Measurements from ENCODE around the gene KCNN3.

The KCNN3 gene

GRCh38 chr1:154739654-154740053 lies 130.4 kb downstream of the KCNN3 start:
- Histone ChIP-seq H3F3A (ENCODE audit: insufficient read depth, low read length) (no peaks in the 10 kb centered on the region), H3K9me2 (replicated peaks; ENCODE audit: insufficient read depth, low read length) (no peaks in the 10 kb centered on the region), H3K4me2 (ENCODE audit: low read depth, low read length) (no peak overlapping the region), H2AFZ (ENCODE audit: low read length) (no peak overlapping the region), H4K20me1 (ENCODE audit: insufficient read depth, low read length) (no peaks in the 10 kb centered on the region; the same call in 1 of the 2 replicates), H3K9me3 (replicated peaks; ENCODE audit: insufficient read depth, low read length) (no peaks in the 10 kb centered on the region), H3K36me3 (replicated peaks; ENCODE audit: insufficient read depth, low read length) (no peaks in the 10 kb centered on the region), H3K27me3 (replicated peaks; ENCODE audit: insufficient read depth, low read length) (no peaks in the 10 kb centered on the region), H3K4me3 (ENCODE audit: low read length) (no peak overlapping the region), H3K9ac (ENCODE audit: low read length) (no peak overlapping the region), H3K79me2 (ENCODE audit: low read length) (no peaks in the 10 kb centered on the region), H3K4me1 (ENCODE audit: low read length) (peaks cover 4% of the 10 kb centered on the region; the same call in 1 of the 2 replicates), H3K27ac (ENCODE audit: low read length) (no peak overlapping the region)
- no peak for DNase-seq
- TF ChIP-seq EZH2 (optimal IDR thresholded peaks at IDR 0.05; ENCODE audit: low read depth, low read length), result no peak
- TF ChIP-seq CTCF (IDR thresholded peaks at IDR 0.05; ENCODE audit: low read length), result no peak
- no peak for TF ChIP-seq EZH2phosphoT487 (IDR thresholded peaks at IDR 0.05; ENCODE audit: low read length)

GRCh38 chr1:154736841-154737240 lies 133.2 kb downstream of the KCNN3 start:
- Histone ChIP-seq H3K36me3 (replicated peaks; ENCODE audit: insufficient read depth, low read length) (no peaks in the 10 kb centered on the region), H3K79me2 (ENCODE audit: low read length) (no peaks in the 10 kb centered on the region), H3K4me1 (ENCODE audit: low read length) (no peaks in the 10 kb centered on the region), H4K20me1 (ENCODE audit: insufficient read depth, low read length) (no peaks in the 10 kb centered on the region), H3K9ac (ENCODE audit: low read length) (no peak overlapping the region), H2AFZ (ENCODE audit: low read length) (no peak overlapping the region), H3K27ac (ENCODE audit: low read length) (no peak overlapping the region), H3K4me3 (ENCODE audit: low read length) (no peak overlapping the region), H3K4me2 (ENCODE audit: low read depth, low read length) (no peak overlapping the region), H3K27me3 (replicated peaks; ENCODE audit: insufficient read depth, low read length) (no peaks in the 10 kb centered on the region), H3K9me3 (replicated peaks; ENCODE audit: insufficient read depth, low read length) (no peaks in the 10 kb centered on the region), H3F3A (ENCODE audit: insufficient read depth, low read length) (no peaks in the 10 kb centered on the region), H3K9me2 (replicated peaks; ENCODE audit: insufficient read depth, low read length) (no peaks in the 10 kb centered on the region)
- DNase-seq, result no peak
- no peak for TF ChIP-seq CTCF (IDR thresholded peaks at IDR 0.05; ENCODE audit: low read length)
- no peak for TF ChIP-seq EZH2phosphoT487 (IDR thresholded peaks at IDR 0.05; ENCODE audit: low read length)
- TF ChIP-seq EZH2 (optimal IDR thresholded peaks at IDR 0.05; ENCODE audit: low read depth, low read length), result no peak

GRCh38 chr1:154735804-154736168 lies 134.3 kb downstream of the KCNN3 start:
- H3K9me2 ChIP-seq (replicated peaks; ENCODE audit: insufficient read depth, low read length), result no peaks in the 10 kb centered on the region
- no peak for TF ChIP-seq EZH2 (optimal IDR thresholded peaks at IDR 0.05; ENCODE audit: low read depth, low read length)
- no peak for TF ChIP-seq EZH2phosphoT487 (IDR thresholded peaks at IDR 0.05; ENCODE audit: low read length)
- H3F3A ChIP-seq (ENCODE audit: insufficient read depth, low read length), result no peaks in the 10 kb centered on the region
- no peak overlapping the region for H3K9ac ChIP-seq (ENCODE audit: low read length)
- no peak overlapping the region for H2AFZ ChIP-seq (ENCODE audit: low read length)
- no peak overlapping the region for H3K4me2 ChIP-seq (ENCODE audit: low read depth, low read length)
- H3K36me3 ChIP-seq (replicated peaks; ENCODE audit: insufficient read depth, low read length), result no peaks in the 10 kb centered on the region
- peaks cover 4% of the 10 kb centered on the region; the same call in 1 of the 2 replicates for H3K4me1 ChIP-seq (ENCODE audit: low read length)
- H4K20me1 ChIP-seq (ENCODE audit: insufficient read depth, low read length), result no peaks in the 10 kb centered on the region
- no peak overlapping the region for H3K27ac ChIP-seq (ENCODE audit: low read length)
- DNase-seq, result no peak
- H3K4me3 ChIP-seq (ENCODE audit: low read length), result no peak overlapping the region
- no peaks in the 10 kb centered on the region for H3K9me3 ChIP-seq (replicated peaks; ENCODE audit: insufficient read depth, low read length)
- H3K27me3 ChIP-seq (replicated peaks; ENCODE audit: insufficient read depth, low read length), result no peaks in the 10 kb centered on the region
- no peaks in the 10 kb centered on the region for H3K79me2 ChIP-seq (ENCODE audit: low read length)

GRCh38 chr1:154735061-154735803 lies 134.8 kb downstream of the KCNN3 start:
- Histone ChIP-seq H3K4me1 (ENCODE audit: low read length) (peaks cover 10% of the 10 kb centered on the region; the same call in 1 of the 2 replicates), H3K9me3 (replicated peaks; ENCODE audit: insufficient read depth, low read length) (no peaks in the 10 kb centered on the region), H3K4me2 (ENCODE audit: low read depth, low read length) (no peak overlapping the region), H3K79me2 (ENCODE audit: low read length) (no peaks in the 10 kb centered on the region), H2AFZ (ENCODE audit: low read length) (no peak overlapping the region), H3F3A (ENCODE audit: insufficient read depth, low read length) (no peaks in the 10 kb centered on the region), H3K36me3 (replicated peaks; ENCODE audit: insufficient read depth, low read length) (no peaks in the 10 kb centered on the region), H3K9ac (ENCODE audit: low read length) (no peak overlapping the region), H3K4me3 (ENCODE audit: low read length) (no peak overlapping the region), H3K27ac (ENCODE audit: low read length) (no peak overlapping the region), H3K9me2 (replicated peaks; ENCODE audit: insufficient read depth, low read length) (no peaks in the 10 kb centered on the region), H4K20me1 (ENCODE audit: insufficient read depth, low read length) (no peaks in the 10 kb centered on the region), H3K27me3 (replicated peaks; ENCODE audit: insufficient read depth, low read length) (no peaks in the 10 kb centered on the region)
- no peak for DNase-seq
- TF ChIP-seq CTCF (IDR thresholded peaks at IDR 0.05; ENCODE audit: low read length), result no peak
- no peak for TF ChIP-seq EZH2phosphoT487 (IDR thresholded peaks at IDR 0.05; ENCODE audit: low read length)
- no peak for TF ChIP-seq EZH2 (optimal IDR thresholded peaks at IDR 0.05; ENCODE audit: low read depth, low read length)
